HG02610 (cell line): ENCODE data around the gene FSHR.
A peak's percentile ranks its signal among the peaks of the same experiment; 100 is the strongest.

Experiments
- ATAC-seq: cut with Tn5 transposase; IDR thresholded peaks from one replicate; pipeline ENCODE4 v1.9.1; 2021; ENCODE audit warnings: mild to moderate bottlenecking, moderate library complexity; ENCODE audit not compliant: unreplicated experiment

The FSHR gene

DNA sequence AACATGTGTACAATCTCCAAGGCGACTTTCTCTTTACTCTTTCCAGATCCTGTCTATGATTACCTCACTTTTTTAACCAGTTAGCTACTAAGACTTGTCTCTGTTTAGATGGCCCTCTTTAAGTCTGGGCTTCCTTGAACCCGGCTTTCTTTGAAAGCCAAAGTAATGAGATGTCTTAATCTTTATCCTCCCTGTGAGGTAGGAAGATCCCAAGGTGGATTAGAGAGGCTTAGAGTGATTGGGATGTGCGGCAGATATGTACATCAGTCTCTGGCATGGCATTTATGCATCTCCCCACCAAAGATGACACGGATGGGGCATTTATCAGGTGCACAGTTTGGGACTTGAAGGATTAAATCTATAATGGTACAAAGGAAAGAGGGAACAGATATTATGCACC lies 186.3 kb downstream of the FSHR start:
- no peak for ATAC-seq

DNA sequence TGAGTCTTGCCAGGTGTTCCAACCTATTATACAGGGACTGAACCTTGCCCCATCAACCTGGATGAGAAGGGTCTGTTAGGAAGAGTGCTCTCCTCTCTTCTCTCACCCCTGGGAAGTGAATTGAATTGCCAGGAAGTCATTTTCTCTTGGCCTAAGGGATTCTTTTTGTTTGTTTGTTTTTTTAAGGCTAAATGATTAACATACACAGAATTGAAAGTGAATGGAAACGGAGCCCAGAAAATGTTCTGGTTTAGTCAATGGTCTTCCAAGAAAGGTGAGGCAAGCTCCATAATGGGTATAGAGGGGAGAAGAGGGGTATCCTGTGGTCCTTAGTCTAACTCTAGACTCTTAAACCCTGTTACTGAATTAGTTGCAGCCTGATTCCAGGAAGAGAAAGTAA lies 189.1 kb downstream of the FSHR start:
- ATAC-seq = no peak

DNA sequence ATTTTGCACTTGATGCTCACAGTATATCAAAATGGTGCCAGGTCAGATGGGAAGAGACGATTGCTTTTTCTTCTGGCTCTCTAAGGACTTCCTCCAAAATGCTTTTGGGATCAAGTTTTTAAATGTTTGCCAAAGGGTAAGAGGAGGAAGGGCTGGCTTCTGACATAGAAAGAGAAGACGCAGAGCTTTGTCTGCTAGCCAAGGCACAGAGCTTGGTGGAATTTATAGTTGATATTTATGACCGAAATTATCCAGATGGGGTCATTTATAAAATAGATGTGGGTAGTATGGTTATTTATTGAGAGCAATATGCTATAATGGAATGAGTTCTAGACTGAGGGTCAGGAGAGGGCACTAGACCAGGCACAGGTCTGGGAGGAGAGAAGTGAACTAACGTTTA lies 193.3 kb downstream of the FSHR start:
- no peak for ATAC-seq

DNA sequence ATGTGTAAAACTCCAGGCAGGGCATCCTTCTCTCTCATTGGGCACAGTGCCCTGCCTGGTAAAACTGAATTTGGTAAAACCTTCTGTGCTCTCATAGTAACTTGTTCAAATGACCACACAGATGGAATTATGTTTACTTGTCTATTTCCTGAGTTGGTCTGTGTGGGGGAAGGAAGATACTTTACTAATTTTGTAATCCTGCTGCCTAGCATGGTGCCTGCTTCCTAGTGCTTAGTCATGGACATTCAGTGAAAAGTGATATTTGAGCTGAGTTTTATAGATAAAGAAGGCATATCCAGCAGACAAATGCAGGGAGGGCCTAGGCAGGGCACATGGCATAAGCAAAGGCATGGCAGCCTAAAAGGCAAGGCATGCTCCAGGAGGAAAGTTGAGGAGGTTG lies 199.4 kb downstream of the FSHR start:
- ATAC-seq = no peak

DNA sequence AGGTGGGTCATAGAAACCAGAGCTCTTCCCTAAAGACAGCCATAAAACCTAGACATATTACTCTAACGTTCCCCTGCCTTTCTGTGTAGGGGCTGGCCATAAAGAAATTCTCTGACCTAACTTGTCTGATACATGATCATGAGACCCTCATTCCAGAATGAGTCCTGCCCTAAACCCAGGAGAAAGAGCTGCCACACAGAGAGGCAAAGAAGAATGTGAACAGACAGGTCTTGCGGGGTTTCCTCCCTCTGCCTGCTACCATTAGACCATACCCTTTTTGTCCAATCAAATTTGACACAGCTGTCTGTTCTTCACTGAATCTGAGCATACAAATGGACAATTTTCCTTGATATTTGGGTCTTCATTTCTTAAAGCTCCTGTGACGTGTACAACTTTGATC lies 200.0 kb downstream of the FSHR start:
- ATAC-seq = no peak

DNA sequence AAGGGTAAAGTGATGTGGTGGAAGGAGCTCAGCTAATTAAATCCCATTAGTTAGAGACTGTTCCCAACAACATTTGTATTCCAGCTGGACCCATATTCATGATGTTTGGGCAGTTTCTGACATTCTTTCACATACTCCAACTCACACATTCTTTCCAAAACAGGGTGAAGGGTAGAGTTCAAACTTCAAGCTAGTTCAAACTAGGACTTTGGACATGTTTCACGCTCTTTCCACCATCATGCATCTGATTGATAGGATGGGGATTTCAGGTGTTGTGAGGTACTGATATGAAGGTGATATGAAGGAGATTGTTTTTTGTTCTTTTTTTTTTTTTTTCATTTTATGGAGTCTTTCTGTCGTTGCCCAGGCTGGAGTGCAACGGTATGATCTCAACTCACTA lies 201.7 kb downstream of the FSHR start:
- ATAC-seq = no peak

DNA sequence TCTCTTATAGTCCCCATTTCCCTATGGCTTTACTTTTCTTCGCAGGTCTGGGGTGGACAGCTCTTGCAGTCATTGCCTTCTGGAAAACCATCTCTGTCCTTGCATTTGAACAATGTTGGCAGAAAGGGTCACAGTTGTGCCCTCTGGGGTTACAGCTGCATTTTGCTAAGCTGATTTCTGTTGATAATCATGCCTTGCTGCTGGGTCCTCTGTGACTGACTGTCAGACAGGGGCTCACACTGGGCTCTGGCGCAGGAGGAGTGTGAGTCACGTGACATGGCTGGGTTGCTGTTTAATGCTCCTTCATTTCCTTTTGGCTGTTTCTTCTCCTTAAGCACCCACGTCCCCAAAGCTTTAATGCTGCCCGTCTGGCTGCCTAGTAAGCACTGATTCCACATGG lies 202.2 kb downstream of the FSHR start:
- no peak for ATAC-seq

DNA sequence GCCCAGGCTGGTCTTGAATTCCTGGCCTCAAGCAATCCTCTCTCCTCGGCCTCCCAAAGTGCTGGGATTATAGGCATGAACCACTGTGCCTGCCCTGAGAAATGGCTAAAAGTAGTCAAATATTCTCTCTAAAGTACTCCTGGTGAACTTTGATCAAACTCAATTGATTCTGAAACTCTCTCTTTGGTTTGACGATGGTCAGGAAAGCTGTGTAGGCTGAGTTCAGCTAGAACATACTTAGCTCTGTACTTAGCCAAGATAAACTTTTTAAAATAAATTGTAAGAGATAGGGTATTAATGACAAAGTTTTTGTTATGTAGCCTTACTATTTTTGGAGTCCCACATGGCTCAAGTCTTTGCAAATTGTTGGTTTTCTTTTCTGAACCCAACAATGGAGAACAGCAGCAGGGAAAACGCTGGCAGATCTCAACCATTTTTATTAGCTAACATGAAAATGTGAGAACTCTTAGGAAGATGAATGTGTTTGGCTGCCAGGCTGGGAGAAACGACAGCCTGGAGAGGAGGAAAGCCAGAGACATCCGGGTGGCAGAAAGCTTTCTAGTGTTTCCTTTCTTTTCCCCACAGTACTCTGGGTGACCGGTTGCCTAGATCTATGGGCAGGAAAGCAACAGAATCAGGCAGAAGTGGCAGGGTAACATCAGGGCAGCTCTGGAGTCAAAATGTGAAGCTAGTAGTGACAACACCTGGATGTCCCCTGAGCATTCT lies 205.8 kb downstream of the FSHR start:
- ATAC-seq = no peak

DNA sequence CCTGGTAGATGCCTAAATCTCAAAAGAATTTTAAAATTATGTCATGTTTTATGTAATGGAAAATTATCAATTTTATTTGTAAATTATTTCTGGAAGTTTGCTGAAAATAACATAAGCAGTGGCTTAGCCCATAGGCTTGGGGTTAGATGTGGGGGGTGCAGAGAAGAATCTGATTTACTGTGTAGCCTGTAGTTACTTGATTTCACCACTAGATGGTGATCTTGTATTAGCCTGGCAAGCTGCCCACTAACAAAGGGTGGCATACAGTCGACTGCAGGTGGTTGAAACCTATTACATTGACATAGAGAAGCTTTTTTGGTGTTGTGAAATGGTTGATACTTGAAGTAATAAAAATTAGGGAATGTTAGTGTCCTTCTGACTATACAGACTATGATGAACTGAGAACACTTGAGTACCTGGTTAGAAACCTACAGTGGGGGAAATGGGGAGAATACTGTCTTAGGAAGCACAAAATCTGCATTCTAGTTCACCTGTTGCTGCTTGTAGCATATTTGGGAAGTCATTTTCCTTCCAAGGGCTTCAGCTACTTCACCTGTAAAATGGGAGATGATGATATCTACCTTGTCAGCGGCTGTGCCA lies 207.8 kb downstream of the FSHR start:
- ATAC-seq = peak; percentile 89

DNA sequence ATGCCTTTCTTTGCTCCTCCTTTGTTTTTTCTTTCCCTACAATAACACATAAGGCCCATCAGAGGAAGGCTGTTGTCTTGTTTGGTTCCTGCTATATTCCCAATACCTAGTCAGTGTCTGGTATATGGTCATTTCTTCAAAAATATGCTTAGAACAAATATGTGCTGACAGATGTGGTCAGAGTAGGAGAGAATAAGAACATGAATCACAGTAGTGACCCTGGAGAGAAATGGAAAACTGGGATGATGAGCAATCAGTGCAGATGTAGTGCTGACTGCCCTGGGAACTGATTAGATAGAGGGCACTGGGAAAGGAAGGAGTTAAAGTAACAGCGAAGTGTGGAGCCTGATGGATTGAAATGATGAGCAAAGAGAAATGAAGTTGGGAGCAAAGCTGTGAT lies 209.4 kb downstream of the FSHR start:
- no peak for ATAC-seq

DNA sequence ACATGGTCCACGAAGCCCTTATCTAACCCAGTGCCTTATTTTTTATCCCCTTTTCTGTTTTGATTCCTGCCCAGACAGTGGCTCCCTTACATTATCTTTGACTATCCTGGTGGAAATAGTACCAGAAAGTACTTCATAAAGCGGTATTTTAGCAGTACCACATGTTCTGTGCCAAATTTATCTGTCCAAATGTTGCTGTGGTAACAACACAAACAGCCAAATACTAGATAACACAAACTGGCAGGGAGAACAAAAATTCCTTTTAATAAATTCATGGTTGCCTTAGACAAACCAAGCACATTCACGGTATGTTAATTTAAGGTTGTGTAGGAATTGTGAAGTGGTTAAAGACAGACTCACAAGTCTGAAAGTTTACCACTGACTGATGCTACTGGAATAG lies 210.9 kb downstream of the FSHR start:
- no peak for ATAC-seq

DNA sequence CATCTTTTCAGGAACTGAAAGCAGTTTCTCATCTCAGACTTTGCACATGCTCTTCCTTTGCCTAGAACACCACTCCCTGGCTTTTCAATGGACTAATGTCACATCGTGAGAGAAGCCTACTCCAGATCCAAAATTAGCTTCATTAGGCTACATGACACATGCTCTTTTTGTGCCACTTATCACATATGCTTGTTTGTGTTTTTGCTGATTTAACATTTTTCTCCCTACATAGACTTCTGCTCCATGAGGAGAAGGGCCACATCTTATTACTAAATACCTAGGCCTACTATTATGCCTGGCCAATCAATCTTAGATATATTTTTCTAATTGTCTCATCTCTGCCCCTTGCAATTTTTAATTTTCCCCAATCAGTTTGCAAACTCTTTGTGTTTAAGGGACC lies 212.4 kb downstream of the FSHR start:
- no peak for ATAC-seq

DNA sequence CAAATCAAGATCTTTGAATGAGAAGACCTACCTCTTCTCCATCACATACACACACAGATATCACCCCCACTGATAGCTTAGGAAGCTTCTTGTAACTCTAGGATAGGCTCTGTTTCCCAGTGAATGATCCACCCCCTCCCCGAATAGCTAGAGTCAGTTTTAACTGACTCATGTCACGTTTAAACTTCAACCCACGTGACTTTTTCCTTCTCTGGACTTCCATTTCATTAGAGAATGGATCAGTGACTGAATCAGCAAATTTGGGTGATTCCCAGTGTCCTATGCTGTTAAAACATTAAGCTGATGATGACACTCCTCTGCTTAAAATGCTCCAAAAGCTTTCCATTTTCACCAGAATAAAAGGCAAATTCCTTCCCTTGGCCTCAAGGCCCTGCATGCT lies 212.9 kb downstream of the FSHR start:
- ATAC-seq = no peak

DNA sequence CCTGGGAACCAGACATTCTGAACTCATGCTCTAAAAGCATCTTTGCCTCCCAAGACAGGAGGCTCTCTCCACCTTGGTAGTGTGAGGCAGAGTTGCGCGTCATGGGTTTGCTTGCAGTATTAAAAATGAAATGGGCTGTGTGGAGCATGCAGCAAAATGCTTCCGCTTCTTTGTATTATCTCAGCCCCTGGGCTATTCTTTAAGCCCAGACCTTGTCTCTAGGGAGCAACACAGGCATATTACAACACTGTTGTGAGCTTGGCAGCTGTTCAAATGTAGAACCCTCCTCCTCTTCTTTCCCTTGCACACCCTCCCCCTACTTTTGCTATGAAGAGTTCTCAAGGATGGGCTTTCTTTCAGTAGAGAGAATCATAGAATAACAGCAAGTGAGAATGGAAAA lies 213.7 kb downstream of the FSHR start:
- ATAC-seq = no peak

DNA sequence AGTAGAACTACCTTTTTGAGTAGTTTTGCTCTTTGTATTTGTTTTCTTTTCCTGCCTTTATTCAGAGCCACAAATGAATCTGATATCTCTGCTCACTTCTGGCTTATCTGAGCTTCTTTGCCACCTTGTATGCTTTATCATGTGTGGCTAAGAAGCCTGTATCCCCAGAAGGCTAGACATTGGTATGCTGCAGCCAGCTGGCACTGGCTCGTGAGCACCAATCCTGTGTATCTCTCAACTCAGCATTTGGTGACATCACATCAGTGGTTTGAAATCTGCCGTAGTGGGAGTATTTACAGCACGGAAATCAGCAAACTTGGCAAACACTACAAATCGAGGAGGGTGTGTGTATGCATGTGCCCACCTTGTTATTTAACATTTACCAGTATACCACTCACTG lies 215.1 kb downstream of the FSHR start:
- ATAC-seq = no peak

DNA sequence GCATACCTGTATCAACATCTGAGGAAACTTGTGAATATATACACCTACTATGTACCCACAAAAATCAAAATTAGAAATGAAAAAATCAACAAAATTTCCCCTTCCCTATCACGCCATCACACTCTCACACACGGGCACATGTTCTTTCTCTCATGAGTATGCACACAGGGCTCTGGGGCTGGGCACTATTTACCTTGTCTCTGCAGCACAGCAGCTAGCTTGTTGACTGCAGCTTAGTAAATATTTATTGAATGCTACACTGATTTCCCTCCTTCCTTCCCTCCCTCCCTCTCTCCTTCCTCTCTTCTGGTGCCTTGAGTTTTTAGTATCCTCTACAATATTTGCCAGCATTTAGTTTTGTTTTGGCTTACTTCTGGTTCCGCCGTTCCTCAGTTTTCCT lies 216.1 kb downstream of the FSHR start:
- no peak for ATAC-seq

DNA sequence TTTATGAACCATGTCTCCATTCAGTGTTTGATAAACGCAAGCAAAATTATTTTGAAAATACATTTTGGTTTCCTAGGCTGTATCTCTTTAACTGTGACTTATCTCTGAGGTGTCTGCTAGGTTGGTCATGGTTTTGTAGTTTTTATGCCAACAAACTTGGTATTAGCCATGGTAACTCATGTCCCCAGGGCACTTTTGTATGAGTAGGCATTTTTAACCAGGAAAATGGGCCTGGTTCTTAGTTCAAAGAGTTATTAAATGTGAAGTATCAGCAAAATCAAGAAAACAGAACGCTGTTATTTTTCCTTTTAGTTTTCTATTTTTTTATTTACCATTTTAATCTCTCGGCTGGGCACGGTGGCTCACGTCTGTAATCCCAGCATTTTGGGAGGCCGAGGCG lies 219.5 kb downstream of the FSHR start:
- ATAC-seq = no peak

DNA sequence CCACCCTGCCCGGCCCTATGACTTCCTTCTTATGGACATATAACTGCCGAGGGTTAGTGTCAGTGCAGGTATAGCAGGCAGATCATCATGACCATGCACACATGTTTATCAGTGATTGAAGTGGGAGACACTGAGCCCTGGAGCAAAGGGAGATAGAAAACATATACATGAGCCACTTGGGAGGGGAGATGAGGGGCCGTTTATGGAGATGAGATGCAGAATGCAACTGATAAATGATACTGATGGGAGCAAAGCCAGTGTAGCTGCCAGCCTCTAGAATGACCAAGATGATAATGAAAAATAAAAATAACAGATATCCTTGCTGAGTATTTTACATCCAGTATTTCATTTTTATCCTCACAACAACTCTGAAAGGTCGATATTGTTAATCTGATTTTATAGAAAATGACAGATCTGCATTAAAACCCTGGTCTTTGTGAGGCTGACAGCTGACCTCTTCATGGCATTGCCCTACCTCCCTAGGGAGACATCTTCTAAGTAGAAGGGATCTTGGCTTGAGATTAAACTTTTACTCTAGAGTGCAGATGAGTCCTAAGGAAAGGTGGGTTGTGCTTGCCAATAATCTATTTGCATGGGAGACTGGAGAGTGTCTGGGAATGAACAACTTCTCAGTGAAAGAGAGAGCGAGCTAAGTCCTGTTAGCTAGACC lies 220.4 kb downstream of the FSHR start:
- ATAC-seq = no peak

DNA sequence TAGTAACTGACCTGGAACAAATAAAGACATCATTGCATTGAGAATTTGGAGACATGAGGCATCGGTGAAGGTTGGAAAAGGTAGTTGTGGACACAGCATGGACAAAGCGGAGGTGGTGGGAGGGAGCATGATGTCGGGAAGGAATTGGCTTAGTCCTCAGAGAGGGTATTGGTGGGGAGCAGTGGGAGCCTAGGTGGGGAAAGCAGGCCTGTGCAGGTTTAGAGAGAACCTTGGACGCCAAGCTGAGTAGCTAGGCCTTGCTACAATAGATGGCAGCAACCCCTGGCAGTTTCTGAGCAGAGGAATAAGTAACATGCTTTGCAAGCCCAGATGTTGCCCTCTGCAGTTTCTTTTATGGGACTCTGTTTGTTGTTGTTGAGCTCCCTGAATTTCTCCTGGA lies 221.6 kb downstream of the FSHR start:
- no peak for ATAC-seq

DNA sequence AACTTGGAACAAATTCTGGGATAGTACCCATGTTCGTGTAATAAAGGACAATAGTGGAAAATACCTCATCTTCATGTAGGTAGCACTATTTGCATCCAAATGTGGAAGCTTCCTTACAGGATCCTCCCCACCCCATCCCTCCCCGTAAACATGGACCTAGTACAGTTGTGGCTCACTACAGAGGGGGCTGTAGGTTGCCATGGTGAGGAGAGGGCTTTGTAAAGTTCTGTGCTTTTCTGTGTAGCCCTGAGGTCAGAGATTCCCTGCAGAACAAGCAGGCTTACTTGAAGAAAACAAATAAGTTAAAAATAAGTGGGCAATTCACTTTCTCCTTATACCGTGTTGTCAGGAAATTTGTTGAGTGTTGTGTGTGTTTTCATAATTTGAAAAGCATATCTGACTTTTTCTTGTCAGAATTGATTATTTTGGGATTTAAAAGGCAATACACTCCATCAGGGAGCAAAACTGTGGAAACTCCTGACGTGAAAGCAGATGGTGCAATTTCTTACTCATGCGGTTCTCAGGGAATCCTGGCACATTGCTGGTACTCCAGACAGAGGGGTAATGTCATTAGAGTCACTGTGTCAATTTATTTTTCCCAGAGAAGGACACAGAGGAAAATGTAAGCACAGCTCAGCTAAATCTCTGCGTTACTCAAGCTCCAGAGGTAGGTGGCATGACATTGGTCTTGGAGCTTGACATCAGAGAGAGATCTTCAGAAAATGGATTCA lies 224.6 kb downstream of the FSHR start:
- no peak for ATAC-seq

DNA sequence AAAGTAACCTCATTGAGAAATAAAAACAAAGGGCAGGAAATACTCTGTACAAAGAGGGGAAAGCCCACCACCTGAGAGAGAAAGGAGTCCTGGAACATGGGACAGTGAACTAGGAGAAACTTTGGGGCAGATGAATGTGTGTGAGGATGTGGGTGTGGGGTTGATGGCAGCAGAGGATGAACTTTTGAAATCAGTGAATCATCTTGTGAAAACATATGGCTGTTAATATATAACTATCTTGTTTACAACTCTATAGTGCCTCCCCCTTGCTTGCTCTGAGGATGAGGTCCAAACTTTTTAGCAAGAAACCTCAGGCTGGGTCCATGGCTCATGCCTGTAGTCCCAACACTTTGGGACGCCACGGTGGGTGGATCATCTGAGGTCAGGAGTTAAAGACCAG lies 227.0 kb downstream of the FSHR start:
- no peak for ATAC-seq

DNA sequence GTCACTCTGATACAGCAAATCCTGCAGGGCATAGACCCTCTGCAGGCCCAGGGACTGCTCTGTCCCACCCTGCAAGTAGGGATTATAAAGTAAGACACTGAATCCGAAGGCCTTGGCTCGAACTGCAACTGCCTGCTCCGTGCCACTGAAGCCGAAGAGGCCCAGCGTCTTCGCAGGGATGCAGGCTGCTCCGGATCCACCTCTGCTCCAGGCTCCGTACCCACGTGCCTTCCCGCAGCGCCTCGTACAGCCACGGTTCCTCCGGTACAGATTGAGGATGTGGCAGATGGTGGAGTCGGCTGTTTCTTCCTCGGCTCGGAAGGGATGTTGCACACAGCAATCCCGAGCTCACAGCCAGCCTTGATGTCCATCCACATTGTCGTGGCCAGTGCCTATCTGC lies 238.4 kb downstream of the FSHR start:
- no peak for ATAC-seq
